GM12878 (cell line): ENCODE data around the gene SSR2.

Experiments used
- CTCF ChIP-seq, 3 experiments: IDR thresholded peaks in 2 of 3; conservative IDR thresholded peaks in 1 of 3; 2 replicates each; pipeline ENCODE4 v1.5.1; 2011; ENCODE audit warnings: low read depth in 3 of 3, low read length in 3 of 3, mild to moderate bottlenecking in 3 of 3, control low read depth in 2 of 3, moderate library complexity in 2 of 3, inconsistent platforms in 1 of 3, mixed read lengths in 1 of 3; ENCODE audit not compliant: control insufficient read depth in 2 of 3, insufficient read depth in 1 of 3; ENCODE audit errors: extremely low read depth in 1 of 3
- NFIC ChIP-seq: IDR thresholded peaks from 2 replicates; pipeline ENCODE4 v1.6.1; 2012; ENCODE audit warnings: low read depth, mild to moderate bottlenecking, inconsistent platforms, low read length, moderate library complexity

GRCh38 chr1:155966750-155967149 is 54.0 kb downstream of the SSR2 start:
- no peak for TF ChIP-seq CTCF (IDR thresholded peaks at IDR 0.05 in 2 of 3, conservative IDR thresholded peaks at IDR 0.05 in 1 of 3; ENCODE audit: control insufficient read depth in 2 of 3, extremely low read depth in 1 of 3, insufficient read depth in 1 of 3, low read depth in 3 of 3, low read length in 3 of 3)
- TF ChIP-seq NFIC, result no peak
